Skeletal muscle satellite cell (primary cell): ENCODE data around the gene LRRC10B.
A peak's percentile ranks its signal among the peaks of the same experiment; 100 is the strongest.

Source experiments
- H3K27me3 ChIP-seq: 2 replicates; pipeline ENCODE4 v1.7.0; 2013; ENCODE audit warnings: low read length; ENCODE audit not compliant: control insufficient read depth, insufficient read depth
- H3K36me3 ChIP-seq: 2 replicates; pipeline ENCODE4 v1.7.0; 2013; ENCODE audit warnings: mild to moderate bottlenecking, control low read depth, low read length; ENCODE audit not compliant: insufficient read depth
- H3K4me1 ChIP-seq: 2 replicates; pipeline ENCODE4 v1.7.0; 2013; ENCODE audit warnings: low read length; ENCODE audit not compliant: control insufficient read depth, insufficient read depth
- H3K4me2 ChIP-seq: 2 replicates; pipeline ENCODE4 v1.7.0; 2013; ENCODE audit warnings: mild to moderate bottlenecking, low read length
- H3K4me3 ChIP-seq: 2 replicates; pipeline ENCODE4 v1.7.0; 2013; ENCODE audit warnings: low read length
- H3K9ac ChIP-seq: 2 replicates; pipeline ENCODE4 v1.7.0; 2013; ENCODE audit warnings: mild to moderate bottlenecking, low read depth, low read length, moderate library complexity
- H3K9me3 ChIP-seq: replicated peaks from 2 replicates; pipeline ENCODE4 v1.7.0; 2013; ENCODE audit warnings: mild to moderate bottlenecking, control low read depth, low read length

Gene LRRC10B

DNA sequence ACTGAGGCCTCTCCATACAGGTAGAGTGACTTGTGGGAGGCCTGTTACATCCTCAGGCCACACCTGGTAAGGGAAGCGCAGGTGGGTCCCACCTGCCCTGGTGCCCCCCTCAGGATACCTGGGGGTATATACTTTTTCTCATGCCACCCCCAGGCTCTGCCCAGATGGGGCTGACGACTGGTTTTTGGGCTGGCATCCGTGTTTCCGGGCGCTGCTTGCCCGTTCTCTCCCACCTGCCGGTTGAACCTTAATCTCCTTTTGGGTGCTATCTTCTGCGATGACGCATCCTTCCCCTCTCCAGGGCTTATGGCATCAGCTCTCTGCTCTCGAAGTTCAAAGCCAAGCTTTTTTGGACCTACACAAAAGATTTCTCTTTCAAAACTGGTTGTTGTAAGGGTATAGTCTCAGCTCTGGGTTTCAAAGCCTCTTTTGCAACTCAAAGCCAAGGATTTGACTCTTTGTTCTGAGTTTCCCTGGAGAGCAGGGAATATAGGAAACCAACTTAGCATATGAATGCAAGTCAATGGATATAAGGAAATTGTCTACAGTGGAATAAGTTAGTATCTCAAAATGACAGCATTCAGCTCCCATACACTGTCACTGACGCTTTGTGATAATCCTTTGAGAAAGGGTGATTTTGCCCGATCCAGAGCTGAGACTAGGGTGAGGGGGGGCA is 8.6 kb upstream of the LRRC10B start:
- peaks cover 38% of the 10 kb centered on the region for H3K27me3 ChIP-seq
- peaks cover under 1% of the 10 kb centered on the region for H3K4me1 ChIP-seq
- H3K9me3 ChIP-seq: no peaks in the 10 kb centered on the region
- no peak overlapping the region for H3K4me2 ChIP-seq
- no peak overlapping the region for H3K9ac ChIP-seq
- H3K36me3 ChIP-seq: no peaks in the 10 kb centered on the region
- H3K4me3 ChIP-seq: no peak overlapping the region

GRCh38 chr11:61502522-61502921 is 6.0 kb upstream of the LRRC10B start:
- Histone ChIP-seq H3K9ac (no peak overlapping the region), H3K27me3 (peaks cover 50% of the 10 kb centered on the region), H3K9me3 (no peaks in the 10 kb centered on the region), H3K4me3 (no peak overlapping the region), H3K4me1 (peaks cover 14% of the 10 kb centered on the region), H3K36me3 (no peaks in the 10 kb centered on the region), H3K4me2 (no peak overlapping the region)

- H3K4me2 ChIP-seq: no peak overlapping the region
- H3K4me1 ChIP-seq: peaks cover 14% of the 10 kb centered on the region
- no peaks in the 10 kb centered on the region for H3K9me3 ChIP-seq
- no peaks in the 10 kb centered on the region for H3K36me3 ChIP-seq
- no peak overlapping the region for H3K9ac ChIP-seq
- H3K4me3 ChIP-seq: no peak overlapping the region
- H3K27me3 ChIP-seq: peaks cover 57% of the 10 kb centered on the region
Observed at GRCh38 chr11:61503135-61503770, 5.3 kb upstream of the LRRC10B start.

DNA sequence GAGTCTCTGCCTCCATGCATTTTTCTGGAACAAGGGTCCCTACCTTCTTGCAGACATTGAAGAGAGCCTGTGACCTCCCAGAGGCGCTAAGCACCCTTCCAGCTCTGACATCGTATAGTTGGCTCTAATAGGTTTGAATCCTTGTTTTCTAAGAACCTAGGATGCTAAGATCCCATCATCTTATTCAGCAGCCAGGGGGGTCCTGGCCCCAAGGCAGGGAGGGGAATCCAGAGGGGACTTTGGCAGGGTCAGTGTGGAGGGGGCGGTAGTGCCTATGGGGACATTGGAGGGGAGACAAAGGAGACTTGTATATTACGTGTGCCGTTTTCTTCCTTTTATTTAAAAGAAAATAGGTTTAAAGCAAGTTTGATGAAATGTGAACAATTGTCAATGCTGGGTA is 3.4 kb upstream of the LRRC10B start:
- H3K4me3 ChIP-seq: no peak overlapping the region
- no peaks in the 10 kb centered on the region for H3K9me3 ChIP-seq
- H3K36me3 ChIP-seq: no peaks in the 10 kb centered on the region
- H3K9ac ChIP-seq: no peak overlapping the region
- no peak overlapping the region for H3K4me2 ChIP-seq
- peaks cover 24% of the 10 kb centered on the region for H3K4me1 ChIP-seq
- peaks cover 56% of the 10 kb centered on the region for H3K27me3 ChIP-seq

DNA sequence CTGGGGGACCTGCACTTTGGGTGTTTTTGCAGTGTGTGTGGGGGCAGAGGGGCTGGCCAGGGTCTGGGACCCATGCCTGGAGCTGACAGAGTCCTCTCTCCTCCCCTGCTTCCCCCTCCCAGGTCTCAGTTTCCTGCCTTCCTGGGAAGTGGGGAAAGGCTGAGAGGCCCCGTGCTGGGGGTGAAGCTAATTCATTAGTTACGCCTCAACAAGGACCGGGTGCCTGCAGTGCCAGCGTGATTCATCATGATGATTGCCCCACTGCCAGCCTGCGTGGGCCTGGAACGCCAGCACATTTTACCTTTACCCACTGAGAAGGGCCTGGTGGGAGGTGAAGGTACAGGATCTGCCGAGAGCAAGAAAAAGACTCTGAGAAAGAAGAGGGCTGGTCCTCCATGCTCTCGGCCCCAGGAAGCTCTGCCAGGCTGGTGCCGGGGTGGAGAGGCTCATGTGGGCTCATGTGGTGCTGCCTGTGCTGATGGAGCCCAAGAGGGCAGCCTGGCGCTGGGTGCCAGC is 2.9 kb upstream of the LRRC10B start:
- no peak overlapping the region for H3K4me3 ChIP-seq
- H3K4me1 ChIP-seq: peaks cover 24% of the 10 kb centered on the region
- H3K9ac ChIP-seq: no peak overlapping the region
- H3K4me2 ChIP-seq: peak overlapping the region; percentile 42
- H3K36me3 ChIP-seq: no peaks in the 10 kb centered on the region
- H3K27me3 ChIP-seq: peaks cover 59% of the 10 kb centered on the region
- H3K9me3 ChIP-seq: no peaks in the 10 kb centered on the region

DNA sequence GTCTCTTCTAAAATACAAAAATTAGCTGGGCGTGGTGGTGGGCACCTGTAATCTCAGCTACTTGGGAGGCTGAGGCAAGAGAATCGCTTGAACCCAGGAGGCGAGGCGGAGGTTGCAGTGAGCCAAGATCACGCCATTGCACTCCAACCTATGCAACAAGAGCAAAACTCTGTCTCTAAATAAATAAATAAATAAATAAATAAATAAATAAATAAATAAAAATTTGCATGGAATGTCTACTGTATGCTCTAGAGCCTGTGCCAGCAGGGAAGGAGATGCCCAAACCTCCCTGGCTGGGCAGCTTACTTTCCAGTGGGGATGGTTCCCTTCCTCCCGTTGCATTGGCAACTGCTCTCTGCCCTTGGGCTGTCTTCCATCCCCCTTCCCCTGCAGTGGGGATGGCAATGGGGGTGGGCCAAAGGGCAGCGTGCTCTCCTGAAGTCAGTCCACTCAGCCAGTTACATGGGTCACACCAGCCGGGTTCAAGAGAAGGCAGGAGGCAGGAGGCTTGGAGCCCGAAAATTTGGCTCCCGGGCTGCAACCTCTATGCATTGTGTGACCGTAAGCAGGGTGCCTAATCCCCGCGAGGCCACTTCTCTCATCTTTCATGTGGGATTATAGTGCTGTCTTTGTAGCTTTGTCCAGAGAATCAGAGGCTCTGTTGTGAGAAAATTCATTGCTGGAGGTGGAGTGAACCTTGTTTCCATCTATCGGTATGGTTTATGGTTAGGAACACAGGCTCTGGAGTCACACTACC is 1.4 kb upstream of the LRRC10B start:
- Histone ChIP-seq H3K4me1 (peaks cover 24% of the 10 kb centered on the region), H3K4me3 (no peak overlapping the region), H3K9me3 (no peaks in the 10 kb centered on the region), H3K27me3 (peaks cover 68% of the 10 kb centered on the region), H3K9ac (no peak overlapping the region), H3K4me2 (no peak overlapping the region), H3K36me3 (no peaks in the 10 kb centered on the region)

- H3K9ac ChIP-seq: no peak overlapping the region
- peak overlapping the region; percentile 53 for H3K4me3 ChIP-seq
- peaks cover 66% of the 10 kb centered on the region for H3K27me3 ChIP-seq
- no peaks in the 10 kb centered on the region for H3K36me3 ChIP-seq
- no peaks in the 10 kb centered on the region for H3K9me3 ChIP-seq
- H3K4me1 ChIP-seq: peaks cover 24% of the 10 kb centered on the region
- peak overlapping the region; percentile 81 for H3K4me2 ChIP-seq
Observed at GRCh38 chr11:61509043-61510029, 787 bp downstream of the LRRC10B start.

DNA sequence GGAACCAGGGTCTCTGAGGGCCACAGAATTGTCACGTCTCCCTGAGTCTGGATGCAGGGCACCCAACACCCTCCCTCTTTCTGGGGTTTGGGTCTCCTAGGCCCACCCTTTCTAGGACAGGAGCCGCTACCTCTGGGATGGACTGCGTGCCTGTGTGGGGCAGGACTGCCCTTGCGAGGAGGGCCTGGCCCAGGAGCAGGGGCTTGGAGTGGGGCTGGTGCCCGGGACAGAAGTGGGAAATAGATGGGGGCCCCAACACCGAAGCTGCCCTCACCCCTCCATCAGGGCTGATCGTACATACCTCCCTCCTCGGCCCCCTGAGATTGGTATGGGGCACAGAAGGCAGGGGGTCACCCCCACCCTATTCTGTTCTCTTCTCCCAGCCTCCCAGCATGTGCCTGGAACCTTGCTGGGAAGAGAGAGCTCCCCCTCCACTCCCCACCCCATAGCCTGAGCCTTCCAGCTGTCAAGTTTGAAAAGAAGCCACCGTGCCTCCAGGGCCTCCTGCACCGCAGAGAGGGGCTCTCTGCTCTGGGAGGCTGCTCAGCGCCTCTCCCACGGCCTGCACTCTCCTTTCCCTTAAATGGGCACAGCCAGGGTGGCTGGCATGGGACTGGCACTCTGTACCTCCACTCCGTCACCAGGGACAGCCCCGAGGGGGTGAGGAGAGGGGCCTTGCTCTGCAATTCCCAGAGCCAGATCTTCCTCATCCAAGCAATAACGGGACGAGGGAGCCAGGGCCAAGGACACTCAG is 1.8 kb downstream of the LRRC10B start:
- Histone ChIP-seq H3K27me3 (peaks cover 63% of the 10 kb centered on the region), H3K4me1 (peaks cover 20% of the 10 kb centered on the region), H3K9me3 (no peaks in the 10 kb centered on the region), H3K4me3 (no peak overlapping the region), H3K36me3 (no peaks in the 10 kb centered on the region), H3K9ac (no peak overlapping the region), H3K4me2 (no peak overlapping the region)

- Histone ChIP-seq H3K36me3 (no peaks in the 10 kb centered on the region), H3K4me1 (peaks cover 13% of the 10 kb centered on the region), H3K9me3 (no peaks in the 10 kb centered on the region), H3K4me3 (no peak overlapping the region), H3K4me2 (no peak overlapping the region), H3K27me3 (peaks cover 61% of the 10 kb centered on the region), H3K9ac (no peak overlapping the region)
Observed at GRCh38 chr11:61510974-61511373, 2.4 kb downstream of the LRRC10B start.

GRCh38 chr11:61511383-61511782 is 2.8 kb downstream of the LRRC10B start:
- H3K36me3 ChIP-seq: no peaks in the 10 kb centered on the region
- peaks cover 9% of the 10 kb centered on the region for H3K4me1 ChIP-seq
- H3K4me2 ChIP-seq: no peak overlapping the region
- no peak overlapping the region for H3K9ac ChIP-seq
- no peak overlapping the region for H3K4me3 ChIP-seq
- H3K27me3 ChIP-seq: peaks cover 57% of the 10 kb centered on the region
- H3K9me3 ChIP-seq: no peaks in the 10 kb centered on the region
